H54 (cell line): ENCODE results near the gene CNIH3.
A peak's percentile ranks its signal among the peaks of the same experiment; 100 is the strongest.

Experiments
- DNase-seq: peaks from one replicate; pipeline ENCODE4 v3.0.0; 2011; ENCODE audit warnings: low spot score, mixed read lengths; ENCODE audit not compliant: insufficient read length
- FAIRE-seq: peaks from 3 replicates; lab custom pipeline; 2011; peaks lifted over from hg19 to GRCh38; lab: Jason Lieb, UNC
- POLR2A ChIP-seq: IDR thresholded peaks from 2 replicates; pipeline ENCODE4 v1.6.1; 2011; ENCODE audit warnings: low read depth, mild to moderate bottlenecking, low read length

The CNIH3 gene

DNA sequence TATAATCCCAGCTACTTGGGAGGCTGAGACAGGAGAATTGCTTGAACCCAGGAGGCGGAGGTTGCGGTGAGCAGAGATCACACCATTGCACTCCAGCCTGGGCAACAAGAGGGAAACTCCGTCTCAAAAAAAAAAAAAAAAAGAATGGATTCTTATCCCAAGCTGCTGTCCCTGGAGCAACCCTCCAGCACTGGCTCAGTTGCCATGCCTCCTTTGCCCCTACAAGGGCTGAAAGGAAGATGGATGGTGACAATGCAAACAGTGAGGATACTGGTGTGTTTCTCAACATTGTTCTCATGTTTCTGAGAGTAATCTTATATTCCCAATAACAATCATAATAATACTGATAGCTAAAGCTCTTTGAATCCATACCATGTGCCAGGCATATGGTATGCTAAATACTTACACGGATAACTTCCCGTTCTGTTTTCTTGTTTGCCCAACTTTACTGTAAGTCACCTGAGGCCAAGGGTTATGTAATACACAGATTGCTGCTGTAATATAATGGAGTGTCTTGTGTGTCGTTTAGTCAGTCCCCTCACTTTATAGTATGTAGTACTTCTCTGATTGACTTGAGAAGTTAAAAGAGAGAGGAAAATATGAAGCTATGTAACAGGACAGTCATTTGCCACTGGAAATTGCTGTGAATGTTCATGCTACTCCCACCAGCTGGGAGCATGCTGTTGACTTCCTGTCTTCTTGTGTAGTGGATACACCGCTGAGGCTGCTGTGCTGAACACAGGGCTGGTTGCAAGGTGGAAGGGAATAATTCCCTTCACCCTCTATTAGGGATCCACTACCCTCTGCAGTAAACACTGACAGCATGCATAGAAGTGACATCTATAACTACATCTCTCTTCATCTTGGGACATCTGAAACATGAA is 153.6 kb downstream of the CNIH3 start:
- no peak for TF ChIP-seq POLR2A
- DNase-seq: no peak
- FAIRE-seq: no peak

- no peak for TF ChIP-seq POLR2A
- FAIRE-seq (no peak), DNase-seq (peak; percentile 36)
Observed at GRCh38 chr1:224770336-224770693, 154.2 kb downstream of the CNIH3 start.

DNA sequence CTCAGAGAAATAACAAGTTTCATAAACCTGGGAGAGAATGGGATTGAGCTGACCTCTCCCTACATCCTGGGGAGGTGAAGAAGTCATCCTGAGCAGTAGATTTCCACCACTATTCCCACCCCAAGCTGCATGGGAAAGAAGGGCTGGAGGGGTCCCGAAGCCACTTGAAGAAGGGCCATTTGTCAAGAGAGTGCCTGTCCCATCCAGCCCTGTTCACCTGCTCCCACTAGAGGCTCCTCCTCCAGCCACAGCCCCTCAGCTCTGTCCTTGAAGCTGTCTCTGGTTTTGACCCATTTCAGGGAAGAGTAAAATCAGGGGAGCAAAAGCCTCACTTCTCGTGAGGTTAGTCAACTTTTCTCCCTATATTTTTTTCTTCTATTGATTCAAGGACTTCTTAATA is 157.5 kb downstream of the CNIH3 start:
- no peak for TF ChIP-seq POLR2A
- no peak for FAIRE-seq
- no peak for DNase-seq

DNA sequence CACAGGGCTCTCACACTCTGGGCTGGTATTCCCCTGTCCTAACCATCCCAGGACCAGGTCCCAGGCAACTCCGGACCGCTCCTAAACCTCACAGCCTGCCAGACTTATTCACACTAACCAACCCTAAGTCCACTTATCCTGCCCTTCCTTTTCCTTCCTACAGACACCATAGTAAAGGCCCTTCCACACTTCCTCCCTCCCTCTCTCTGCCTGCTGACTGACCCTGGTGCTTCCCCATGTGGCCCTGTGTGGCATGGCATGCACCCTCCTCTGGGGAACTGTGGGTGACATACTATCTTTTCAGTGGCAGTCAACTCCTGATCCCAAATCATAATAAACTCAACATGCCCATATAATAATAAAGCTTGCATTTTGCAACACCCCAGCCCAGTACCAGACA is 158.3 kb downstream of the CNIH3 start:
- no peak for TF ChIP-seq POLR2A
- FAIRE-seq (no peak), DNase-seq (no peak)

- DNase-seq (no peak), FAIRE-seq (no peak)
- TF ChIP-seq POLR2A: no peak
Observed at GRCh38 chr1:224777180-224777579, 161.1 kb downstream of the CNIH3 start.

- TF ChIP-seq POLR2A: no peak
- DNase-seq (no peak), FAIRE-seq (no peak)
Observed at GRCh38 chr1:224779536-224779935, 163.4 kb downstream of the CNIH3 start.

DNA sequence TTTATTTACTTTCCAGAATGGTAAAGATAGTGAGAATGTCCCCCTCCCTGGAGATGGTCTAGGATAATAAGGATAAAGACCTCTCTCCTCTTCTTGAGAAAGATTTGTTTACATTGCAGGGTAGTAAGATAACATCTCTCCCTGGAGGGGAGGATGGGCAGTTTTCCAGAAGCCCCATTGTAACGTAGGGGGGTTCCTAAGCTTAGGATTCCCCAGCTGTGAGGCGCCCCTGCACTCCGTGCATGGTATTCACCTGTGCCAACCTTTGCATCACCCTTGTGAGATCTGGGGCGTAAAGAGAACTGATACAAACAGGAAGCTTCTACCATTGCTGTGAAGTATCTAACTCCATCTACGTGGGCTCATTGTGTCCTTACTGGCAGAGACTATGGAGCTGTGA is 164.6 kb downstream of the CNIH3 start:
- DNase-seq (no peak), FAIRE-seq (no peak)
- TF ChIP-seq POLR2A: no peak

- DNase-seq: no peak
- no peak for FAIRE-seq
- TF ChIP-seq POLR2A: no peak
Observed at GRCh38 chr1:224781800-224782199, 165.7 kb downstream of the CNIH3 start.

DNA sequence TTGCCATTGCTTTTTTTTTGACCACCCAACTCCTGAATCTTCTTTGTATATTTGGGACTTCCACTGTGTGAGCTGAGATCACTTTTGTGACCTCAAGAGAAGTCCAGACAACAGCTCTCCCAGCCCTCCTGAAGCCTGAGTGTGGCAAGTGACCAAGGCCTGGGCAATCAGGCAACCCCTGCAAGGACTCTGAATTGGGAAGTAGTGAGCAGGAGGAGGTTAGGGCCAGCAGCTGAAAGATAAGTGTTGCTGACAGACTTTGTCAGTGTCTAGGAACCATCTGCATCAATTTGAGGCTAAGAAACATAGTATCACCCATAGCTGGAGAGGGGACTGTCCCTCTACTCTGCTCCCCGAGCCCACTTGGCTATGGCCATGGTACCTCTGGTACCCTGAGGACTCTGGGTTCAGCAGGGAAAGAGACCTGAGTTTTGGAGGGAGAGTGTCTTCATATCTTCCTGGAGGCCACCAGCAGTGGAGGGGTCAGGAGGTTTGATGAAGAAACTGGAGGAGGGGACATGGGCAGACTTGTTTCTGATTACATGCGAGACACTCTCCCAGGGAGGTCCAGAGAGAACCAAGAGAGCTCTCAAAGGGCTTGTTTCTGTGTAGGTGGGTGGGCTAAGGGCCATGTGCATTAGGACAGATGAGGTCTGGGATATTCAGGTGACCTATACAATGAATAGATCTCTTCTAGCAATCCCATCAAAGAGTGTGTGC is 166.3 kb downstream of the CNIH3 start:
- TF ChIP-seq POLR2A: no peak
- FAIRE-seq: no peak
- DNase-seq: no peak

- TF ChIP-seq POLR2A: no peak
- no peak for FAIRE-seq
- DNase-seq: no peak
Observed at GRCh38 chr1:224783006-224783651, 167.0 kb downstream of the CNIH3 start.

GRCh38 chr1:224784265-224785039 is 168.3 kb downstream of the CNIH3 start:
- TF ChIP-seq POLR2A: no peak
- FAIRE-seq (no peak), DNase-seq (peak; percentile 11)

DNA sequence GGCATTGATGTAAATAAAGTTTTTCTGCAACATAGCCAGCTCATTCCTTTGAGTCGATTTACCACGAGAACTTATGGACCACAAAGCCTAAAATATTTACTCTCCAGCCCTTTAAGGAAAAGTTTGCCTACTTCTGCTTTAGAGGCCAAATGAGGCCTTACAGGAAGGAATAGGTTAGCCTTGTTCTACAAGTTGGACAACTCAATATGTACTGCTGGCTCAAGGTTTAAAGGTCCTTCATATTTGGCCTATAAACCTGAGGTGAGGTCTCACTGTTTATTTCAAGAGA is 168.9 kb downstream of the CNIH3 start:
- DNase-seq: no peak
- TF ChIP-seq POLR2A: no peak
- no peak for FAIRE-seq

GRCh38 chr1:224785622-224786021 is 169.5 kb downstream of the CNIH3 start:
- FAIRE-seq: no peak
- no peak for DNase-seq
- TF ChIP-seq POLR2A: no peak

GRCh38 chr1:224786533-224787250 is 170.6 kb downstream of the CNIH3 start:
- DNase-seq: no peak
- no peak for TF ChIP-seq POLR2A
- FAIRE-seq: no peak
